K562 treated with DMSO at 1 percent for 24 hours (cell line): Measurements from ENCODE around the gene IRGC. TPM values are rescaled to one million over a fixed set of nuclear protein-coding genes. Genes with fewer than 3 reads are reported as not detected.

Experiments
- total RNA-seq: library from RNA; unstranded; fragments of 300-600 nt; gene quantifications from 2 replicates; pipeline ENCODE4 v1.2.3, GENCODE V29; 2022; ENCODE audit warnings: low read depth; ENCODE audit not compliant: insufficient read depth

The IRGC gene, protein sequence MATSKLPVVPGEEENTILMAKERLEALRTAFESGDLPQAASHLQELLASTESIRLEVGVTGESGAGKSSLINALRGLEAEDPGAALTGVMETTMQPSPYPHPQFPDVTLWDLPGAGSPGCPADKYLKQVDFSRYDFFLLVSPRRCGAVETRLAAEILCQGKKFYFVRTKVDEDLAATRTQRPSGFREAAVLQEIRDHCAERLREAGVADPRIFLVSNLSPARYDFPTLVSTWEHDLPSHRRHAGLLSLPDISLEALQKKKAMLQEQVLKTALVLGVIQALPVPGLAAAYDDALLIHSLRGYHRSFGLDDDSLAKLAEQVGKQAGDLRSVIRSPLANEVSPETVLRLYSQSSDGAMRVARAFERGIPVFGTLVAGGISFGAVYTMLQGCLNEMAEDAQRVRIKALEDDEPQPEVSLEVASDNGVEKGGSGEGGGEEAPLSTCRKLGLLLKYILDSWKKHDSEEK
- total RNA-seq, result not detected in 2 replicates

DNA sequence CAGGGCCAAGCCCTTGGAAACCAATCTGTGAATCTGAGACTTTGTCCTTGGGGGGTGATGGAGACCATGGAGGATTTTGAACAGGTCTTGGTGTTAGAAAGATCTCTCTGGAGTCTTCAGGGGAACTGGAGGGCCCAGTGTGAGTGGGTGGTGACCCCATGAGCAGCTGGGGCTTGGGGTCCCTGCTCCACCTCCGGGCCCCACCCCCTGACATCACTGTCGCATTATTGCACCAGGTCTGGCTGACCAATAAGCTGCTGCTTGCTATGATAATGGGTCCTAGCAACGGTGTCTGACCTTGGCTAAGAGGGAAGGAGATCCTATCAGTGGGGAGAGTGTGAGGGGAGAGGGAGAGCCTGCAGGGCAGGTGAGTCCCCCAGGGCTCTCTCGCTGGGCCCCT is at the start of gene IRGC:
Gene IRGC (plus strand): TSS at position 301 of the 400 bp plus-strand sequence. CDS start 2,483 bp downstream, outside the sequence.

DNA sequence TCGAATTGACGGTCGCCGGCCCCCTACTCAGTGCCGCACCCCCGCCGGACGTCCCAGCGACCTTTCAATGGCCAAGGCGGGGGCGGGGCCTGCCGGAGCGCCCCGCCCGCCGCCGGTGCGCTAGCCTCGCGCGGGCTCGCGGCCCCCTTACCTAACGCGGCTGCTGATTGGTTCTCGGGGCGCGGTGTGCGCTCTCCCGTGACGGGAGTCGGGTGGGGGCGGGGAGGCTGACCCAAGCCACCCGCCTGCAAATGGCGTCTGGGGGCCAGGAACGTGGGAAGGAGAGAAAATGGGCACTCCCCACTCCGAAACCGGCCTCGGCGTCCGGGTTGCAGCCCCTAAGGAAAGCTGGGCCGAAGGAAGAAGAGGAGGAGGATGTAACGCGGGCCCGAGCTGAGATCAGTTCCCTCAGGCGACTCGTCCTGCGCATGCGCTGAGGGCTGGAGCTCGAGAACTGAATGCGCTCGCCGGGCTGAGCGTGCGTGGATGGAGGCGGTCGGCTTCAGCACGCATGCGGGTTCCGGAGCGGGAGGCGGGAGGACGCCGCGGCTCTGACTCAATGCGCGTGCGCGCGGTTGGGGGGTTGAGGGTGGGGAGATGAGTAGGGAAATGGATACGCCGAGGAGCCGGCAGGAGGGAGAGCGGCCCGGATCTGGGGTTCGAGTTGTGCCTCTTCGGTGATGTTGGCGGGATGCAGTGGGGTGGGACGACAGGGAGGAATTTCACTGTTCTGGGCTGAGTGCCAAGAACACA is 38.8 kb downstream of the IRGC start, which contains the start of gene SMG9:
Gene SMG9 (minus strand): TSS at position 460 of the 753 bp plus-strand sequence. CDS start 4,221 bp downstream, outside the sequence.

Other genes with a start within 250 kb of the IRGC start
- 24.0 and 27.9 TPM in 2 replicates for gene PHLDB3, start 211.3 kb upstream of the IRGC start, total RNA-seq
- 38.0 and 39.6 TPM in 2 replicates for gene ETHE1, start 188.9 kb upstream of the IRGC start, total RNA-seq
- gene ZNF575, start 182.9 kb upstream of the IRGC start, total RNA-seq, result 1.6 and 1.7 TPM in 2 replicates
- gene XRCC1, start 140.5 kb upstream of the IRGC start, total RNA-seq, result 55.8 and 58.5 TPM in 2 replicates
- 3.8 and 5.8 TPM in 2 replicates for gene PINLYP, start 140.3 kb upstream of the IRGC start, total RNA-seq
- gene IRGQ, start 119.9 kb upstream of the IRGC start, total RNA-seq, result 5.8 and 6.6 TPM in 2 replicates
- gene ZNF576, start 119.5 kb upstream of the IRGC start, total RNA-seq, result 15.1 and 23.4 TPM in 2 replicates
- 0.58 and 0.60 TPM in 2 replicates for gene SRRM5, start 104.0 kb upstream of the IRGC start, total RNA-seq
- 82.2 and 85.2 TPM in 2 replicates for gene ZNF428, start 96.4 kb upstream of the IRGC start, total RNA-seq
- gene CADM4, start 76.2 kb upstream of the IRGC start, total RNA-seq, result 5.5 and 7.5 TPM in 2 replicates
- gene PLAUR, start 45.9 kb upstream of the IRGC start, total RNA-seq, result 29.6 and 32.2 TPM in 2 replicates
- gene SMG9, start 38.9 kb downstream of the IRGC start, total RNA-seq, result 35.8 and 36.2 TPM in 2 replicates
- gene KCNN4, start 64.9 kb downstream of the IRGC start, total RNA-seq, result 9.6 and 13.3 TPM in 2 replicates
- gene LYPD5, start 86.4 kb downstream of the IRGC start, total RNA-seq, result 0.42 and 0.65 TPM in 2 replicates
- 2.8 and 4.5 TPM in 2 replicates for gene ZNF283, start 111.2 kb downstream of the IRGC start, total RNA-seq
- 0.95 and 3.1 TPM in 2 replicates for gene ZNF404, start 167.9 kb downstream of the IRGC start, total RNA-seq
- 3.9 and 6.3 TPM in 2 replicates for gene ZNF45, start 219.2 kb downstream of the IRGC start, total RNA-seq
- 0.38 and 0.61 TPM in 2 replicates for gene ZNF221, start 235.2 kb downstream of the IRGC start, total RNA-seq